ENCODE measurements around the gene FBLN5.
"Not testable (repeated sequence)": the region's sequence is repeated elsewhere in the genome, so short reads cannot be mapped to it uniquely, and the experiment has no call there.

The FBLN5 gene

GRCh38 chr14:91882776-91883175 lies 64.7 kb downstream of the FBLN5 start:
- no peak for DNase-seq

GRCh38 chr14:91882369-91882768 lies 65.1 kb downstream of the FBLN5 start:
- DNase-seq, result no peak

- no peak for DNase-seq
Measured at GRCh38 chr14:91879196-91879595, 68.3 kb downstream of the FBLN5 start.

GRCh38 chr14:91878274-91878673 lies 69.2 kb downstream of the FBLN5 start:
- DNase-seq, result no peak

GRCh38 chr14:91877376-91877915 lies 70.0 kb downstream of the FBLN5 start:
- DNase-seq, result no peak

GRCh38 chr14:91876492-91876891 lies 71.0 kb downstream of the FBLN5 start:
- no peak for DNase-seq

GRCh38 chr14:91875525-91876286 lies 71.8 kb downstream of the FBLN5 start:
- DNase-seq, result no peak

- DNase-seq, result no peak
Measured at GRCh38 chr14:91873471-91874415, 73.8 kb downstream of the FBLN5 start.

GRCh38 chr14:91872517-91873470 lies 74.7 kb downstream of the FBLN5 start:
- no peak for DNase-seq

- DNase-seq, result no peak
Measured at GRCh38 chr14:91872011-91872501, 75.4 kb downstream of the FBLN5 start.

- DNase-seq, result not testable (repeated sequence)
Measured at GRCh38 chr14:91871401-91871800, 76.1 kb downstream of the FBLN5 start.

- DNase-seq, result no peak
Measured at GRCh38 chr14:91870890-91871289, 76.6 kb downstream of the FBLN5 start.

- DNase-seq, result no peak
Measured at GRCh38 chr14:91870001-91870400, 77.5 kb downstream of the FBLN5 start.

GRCh38 chr14:91869556-91869955 lies 77.9 kb downstream of the FBLN5 start:
- no peak for DNase-seq

- DNase-seq, result no peak
Measured at GRCh38 chr14:91867316-91867988, 80.0 kb downstream of the FBLN5 start, which contains the start of gene TC2N. TC2N (minus strand) TSS chr14:91867536; CDS start chr14:91813769, 53,767 bp downstream.

GRCh38 chr14:91866511-91867295 lies 80.8 kb downstream of the FBLN5 start:
- no peak for DNase-seq

- DNase-seq, result no peak
Measured at GRCh38 chr14:91866061-91866460, 81.4 kb downstream of the FBLN5 start.

GRCh38 chr14:91862417-91862816 lies 85.1 kb downstream of the FBLN5 start:
- DNase-seq, result no peak

- DNase-seq, result no peak
Measured at GRCh38 chr14:91861091-91861490, 86.4 kb downstream of the FBLN5 start.

GRCh38 chr14:91860238-91860637 lies 87.3 kb downstream of the FBLN5 start:
- DNase-seq, result no peak
